Astrocyte (in vitro differentiated cells and primary cell): ENCODE measurements around the gene LIMK2.

Source experiments
- EZH2 ChIP-seq: IDR thresholded peaks from 2 replicates; pipeline ENCODE4 v1.6.1; 2012; ENCODE audit warnings: mild to moderate bottlenecking, low read length, inconsistent platforms; ENCODE audit not compliant: insufficient read depth
- TF ChIP-seq, protein P1 (sequence below): IDR thresholded peaks from 2 replicates; pipeline ENCODE4 v1.5.1; 2011; ENCODE audit warnings: low read depth, mild to moderate bottlenecking, inconsistent platforms, low read length, moderate library complexity; ENCODE audit not compliant: insufficient read depth

DNA sequence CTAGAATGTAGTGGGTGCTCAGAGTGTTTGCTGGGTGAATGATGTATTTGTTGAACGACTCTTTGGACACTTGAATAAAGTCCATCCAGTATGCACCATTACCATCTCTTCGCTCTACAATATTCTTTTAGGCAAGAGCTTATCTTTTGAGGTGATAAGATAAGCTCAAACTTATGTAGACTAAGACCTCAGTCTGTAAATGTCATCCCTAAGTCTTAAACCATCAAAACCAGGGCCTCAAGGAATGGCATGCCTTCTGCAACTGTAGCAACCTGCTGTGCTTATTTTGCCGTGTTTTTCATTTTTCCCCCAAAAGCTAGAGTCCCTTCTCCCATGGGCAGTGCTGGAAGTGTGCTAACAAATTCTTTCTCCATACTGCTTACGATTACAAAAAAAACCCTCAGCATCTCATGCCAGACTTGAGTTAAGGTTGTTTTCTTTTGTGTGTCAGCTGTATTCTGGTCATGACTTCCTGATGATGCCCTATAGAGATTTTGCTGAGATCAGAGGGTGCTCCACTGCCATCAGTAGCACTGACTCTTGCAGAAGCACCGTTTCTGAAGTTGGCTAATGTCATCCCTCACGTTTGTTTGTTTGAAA, 27.8 kb downstream of the LIMK2 start:
- TF ChIP-seq, protein P1, sequence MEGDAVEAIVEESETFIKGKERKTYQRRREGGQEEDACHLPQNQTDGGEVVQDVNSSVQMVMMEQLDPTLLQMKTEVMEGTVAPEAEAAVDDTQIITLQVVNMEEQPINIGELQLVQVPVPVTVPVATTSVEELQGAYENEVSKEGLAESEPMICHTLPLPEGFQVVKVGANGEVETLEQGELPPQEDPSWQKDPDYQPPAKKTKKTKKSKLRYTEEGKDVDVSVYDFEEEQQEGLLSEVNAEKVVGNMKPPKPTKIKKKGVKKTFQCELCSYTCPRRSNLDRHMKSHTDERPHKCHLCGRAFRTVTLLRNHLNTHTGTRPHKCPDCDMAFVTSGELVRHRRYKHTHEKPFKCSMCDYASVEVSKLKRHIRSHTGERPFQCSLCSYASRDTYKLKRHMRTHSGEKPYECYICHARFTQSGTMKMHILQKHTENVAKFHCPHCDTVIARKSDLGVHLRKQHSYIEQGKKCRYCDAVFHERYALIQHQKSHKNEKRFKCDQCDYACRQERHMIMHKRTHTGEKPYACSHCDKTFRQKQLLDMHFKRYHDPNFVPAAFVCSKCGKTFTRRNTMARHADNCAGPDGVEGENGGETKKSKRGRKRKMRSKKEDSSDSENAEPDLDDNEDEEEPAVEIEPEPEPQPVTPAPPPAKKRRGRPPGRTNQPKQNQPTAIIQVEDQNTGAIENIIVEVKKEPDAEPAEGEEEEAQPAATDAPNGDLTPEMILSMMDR: no peak
- TF ChIP-seq EZH2: no peak
